Measurements from ENCODE around the gene CFAP74. TPM values are rescaled to one million over a fixed set of nuclear protein-coding genes. Genes with fewer than 3 reads are reported as not detected.

CFAP74 gene
- total RNA-seq, 1 donor from 2014 or later: not detected

DNA sequence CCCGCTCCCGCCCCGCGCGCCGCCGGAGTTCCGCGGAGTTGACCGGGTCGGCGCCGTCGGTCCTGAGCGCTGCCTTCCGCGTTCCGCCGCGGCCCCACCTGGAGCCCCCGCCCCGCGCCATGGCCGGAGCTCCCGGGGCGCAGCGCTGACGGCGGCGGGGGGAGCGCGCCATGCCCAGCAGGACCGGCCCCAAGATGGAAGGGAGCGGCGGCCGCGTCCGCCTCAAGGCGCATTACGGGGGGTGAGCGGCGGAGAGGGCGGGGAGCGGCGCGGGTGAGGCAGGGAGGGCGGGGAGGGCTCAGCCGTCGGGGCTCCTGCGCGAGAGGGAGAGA lies 46.8 kb upstream of the CFAP74 start:
- TF ChIP-seq, protein P1, sequence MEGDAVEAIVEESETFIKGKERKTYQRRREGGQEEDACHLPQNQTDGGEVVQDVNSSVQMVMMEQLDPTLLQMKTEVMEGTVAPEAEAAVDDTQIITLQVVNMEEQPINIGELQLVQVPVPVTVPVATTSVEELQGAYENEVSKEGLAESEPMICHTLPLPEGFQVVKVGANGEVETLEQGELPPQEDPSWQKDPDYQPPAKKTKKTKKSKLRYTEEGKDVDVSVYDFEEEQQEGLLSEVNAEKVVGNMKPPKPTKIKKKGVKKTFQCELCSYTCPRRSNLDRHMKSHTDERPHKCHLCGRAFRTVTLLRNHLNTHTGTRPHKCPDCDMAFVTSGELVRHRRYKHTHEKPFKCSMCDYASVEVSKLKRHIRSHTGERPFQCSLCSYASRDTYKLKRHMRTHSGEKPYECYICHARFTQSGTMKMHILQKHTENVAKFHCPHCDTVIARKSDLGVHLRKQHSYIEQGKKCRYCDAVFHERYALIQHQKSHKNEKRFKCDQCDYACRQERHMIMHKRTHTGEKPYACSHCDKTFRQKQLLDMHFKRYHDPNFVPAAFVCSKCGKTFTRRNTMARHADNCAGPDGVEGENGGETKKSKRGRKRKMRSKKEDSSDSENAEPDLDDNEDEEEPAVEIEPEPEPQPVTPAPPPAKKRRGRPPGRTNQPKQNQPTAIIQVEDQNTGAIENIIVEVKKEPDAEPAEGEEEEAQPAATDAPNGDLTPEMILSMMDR (IDR thresholded peaks at IDR 0.05; ENCODE audit: insufficient read depth, low read length, poor library complexity, severe bottlenecking): no peak
- Histone ChIP-seq H3K4me3 (ENCODE audit: low read depth, low read length) (peak overlapping the region; percentile 75), H3K36me3 (ENCODE audit: control insufficient read depth, insufficient read depth, low read length) (no peaks in the 10 kb centered on the region), H3K27me3 (ENCODE audit: control insufficient read depth, insufficient read depth, low read length) (no peaks in the 10 kb centered on the region)
- DNase-seq (ENCODE audit: low read depth): no peak

DNA sequence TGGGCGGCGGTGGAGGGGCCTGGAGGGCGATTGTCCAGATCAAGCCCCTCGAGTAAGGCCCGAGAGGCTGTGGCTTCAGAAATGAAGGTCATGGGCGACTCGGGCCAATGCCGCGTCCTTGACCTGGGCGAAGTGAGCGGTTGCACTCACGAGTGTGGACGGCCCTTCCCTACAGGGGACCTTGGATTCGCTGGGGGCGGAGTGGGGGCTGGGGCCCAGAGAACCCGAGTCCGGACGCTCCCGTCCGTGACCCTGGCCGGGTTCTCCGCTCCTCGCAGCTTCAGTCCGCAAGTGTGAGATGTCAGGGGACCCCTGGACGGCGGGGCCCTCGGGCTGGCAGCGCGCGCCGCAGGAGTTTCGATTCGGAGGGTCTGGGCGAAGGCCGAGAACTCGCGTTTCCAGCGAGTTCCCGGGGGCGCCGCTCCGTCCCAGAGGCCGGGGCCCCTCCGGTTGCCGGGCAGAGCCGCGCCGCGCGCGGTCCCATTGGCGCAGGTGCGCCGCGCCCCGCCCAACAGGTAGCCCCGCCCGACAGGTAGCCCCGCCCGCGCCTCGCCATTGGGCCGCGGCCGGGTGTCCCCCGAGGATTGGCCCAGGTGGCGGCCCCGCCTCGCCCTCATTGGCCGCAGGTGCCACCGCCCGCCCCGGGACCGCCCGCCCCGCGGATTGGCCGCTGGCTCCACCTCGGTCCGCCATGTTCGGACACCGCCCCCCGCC lies 46.3 kb upstream of the CFAP74 start, which contains the start of gene PRKCZ:
TSS of gene PRKCZ (plus strand) at position 694 of the 714 bp plus-strand sequence. CDS start 220 bp downstream, outside the sequence.
- DNase-seq (ENCODE audit: low read depth): peak; percentile 56
- H3K27me3 ChIP-seq (ENCODE audit: control insufficient read depth, insufficient read depth, low read length): no peaks in the 10 kb centered on the region
- TF ChIP-seq, protein P1 (IDR thresholded peaks at IDR 0.05; ENCODE audit: insufficient read depth, low read length, poor library complexity, severe bottlenecking): no peak
- H3K36me3 ChIP-seq (ENCODE audit: control insufficient read depth, insufficient read depth, low read length): no peaks in the 10 kb centered on the region
- peak within 1 kb of the TSS; percentile 75 for H3K4me3 ChIP-seq (ENCODE audit: low read depth, low read length)

DNA sequence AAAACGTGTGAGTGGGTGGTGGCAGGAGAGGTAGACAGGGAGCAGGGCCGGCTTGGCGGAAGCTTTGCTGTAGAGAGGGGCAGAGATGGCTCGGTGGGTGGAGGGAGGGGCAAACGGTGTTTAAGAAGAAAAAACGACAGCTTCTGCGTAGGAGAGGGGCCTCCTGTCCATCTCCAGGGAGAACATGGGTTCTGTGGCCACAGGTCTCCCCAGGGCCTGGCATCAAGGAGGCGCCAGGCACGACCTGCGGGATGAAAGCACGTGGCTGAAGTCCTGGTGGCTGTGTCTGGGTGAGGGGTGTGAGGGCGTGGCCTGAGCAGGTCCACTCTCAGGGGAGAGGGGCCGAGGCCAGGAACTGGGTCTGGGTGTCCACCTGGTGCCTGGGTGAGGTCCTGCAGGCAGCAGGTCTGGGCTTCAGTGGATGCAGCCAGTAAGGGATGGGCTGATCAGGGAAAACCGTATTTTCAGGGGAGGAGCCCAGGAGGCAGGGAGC lies 45.7 kb upstream of the CFAP74 start:
- no peak for DNase-seq (ENCODE audit: low read depth)
- H3K4me3 ChIP-seq (ENCODE audit: low read depth, low read length): peak overlapping the region; percentile 60
- peaks cover 2% of the 10 kb centered on the region for H3K27me3 ChIP-seq (ENCODE audit: control insufficient read depth, insufficient read depth, low read length)
- TF ChIP-seq, protein P1 (IDR thresholded peaks at IDR 0.05; ENCODE audit: insufficient read depth, low read length, poor library complexity, severe bottlenecking): peak; percentile 54
- no peaks in the 10 kb centered on the region for H3K36me3 ChIP-seq (ENCODE audit: control insufficient read depth, insufficient read depth, low read length)

DNA sequence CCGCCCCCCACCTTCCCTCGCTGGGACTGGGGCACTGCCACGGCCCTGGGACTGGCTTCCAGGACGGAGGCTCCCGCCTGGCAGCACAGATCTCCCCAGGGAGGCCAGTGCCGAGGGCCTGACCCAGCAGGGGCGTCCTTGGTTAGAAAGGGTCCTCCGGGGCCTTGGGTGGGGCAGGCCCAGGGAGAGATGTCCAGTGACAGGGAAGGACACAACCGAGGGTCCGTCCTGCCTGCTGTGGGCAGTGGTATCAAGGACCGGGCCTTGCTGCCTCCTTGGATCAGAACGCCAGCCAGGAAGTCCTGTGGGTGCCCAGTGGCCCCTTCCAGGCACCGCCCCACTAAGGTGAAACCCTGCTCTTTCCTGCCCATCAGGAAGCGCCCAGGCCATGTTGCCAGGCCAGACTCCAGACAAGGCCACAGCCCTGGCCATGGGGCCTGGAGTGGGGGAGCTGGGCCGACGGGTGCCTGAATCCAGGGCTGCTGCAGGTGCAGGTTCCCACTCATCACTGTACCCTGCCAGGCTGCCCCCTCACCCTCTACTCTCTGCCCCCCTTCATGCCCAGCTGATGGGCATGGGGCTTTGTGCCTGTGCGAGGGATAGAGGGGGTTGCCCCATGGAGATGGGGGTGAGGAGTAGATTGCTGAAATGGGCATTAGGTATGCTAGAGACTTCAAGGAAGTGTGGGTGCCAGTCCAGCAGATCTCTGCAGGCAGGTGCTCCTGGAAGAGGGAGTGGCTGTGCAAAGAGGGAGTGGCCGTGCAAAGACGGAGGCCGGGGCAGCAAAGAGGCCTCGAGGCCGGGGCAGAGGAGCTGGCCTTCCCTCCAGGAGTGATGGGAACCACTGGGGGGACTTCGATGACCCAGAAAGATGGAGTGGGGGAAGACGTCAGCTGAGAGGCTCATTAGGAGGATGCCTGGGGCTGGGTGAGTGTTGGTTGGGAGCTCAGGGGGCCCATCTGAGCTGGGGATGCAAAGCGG lies 44.5 kb upstream of the CFAP74 start:
- H3K27me3 ChIP-seq (ENCODE audit: control insufficient read depth, insufficient read depth, low read length): peaks cover 6% of the 10 kb centered on the region
- H3K4me3 ChIP-seq (ENCODE audit: low read depth, low read length): no peak overlapping the region
- no peaks in the 10 kb centered on the region for H3K36me3 ChIP-seq (ENCODE audit: control insufficient read depth, insufficient read depth, low read length)
- no peak for DNase-seq (ENCODE audit: low read depth)
- TF ChIP-seq, protein P1 (IDR thresholded peaks at IDR 0.05; ENCODE audit: insufficient read depth, low read length, poor library complexity, severe bottlenecking): no peak

DNA sequence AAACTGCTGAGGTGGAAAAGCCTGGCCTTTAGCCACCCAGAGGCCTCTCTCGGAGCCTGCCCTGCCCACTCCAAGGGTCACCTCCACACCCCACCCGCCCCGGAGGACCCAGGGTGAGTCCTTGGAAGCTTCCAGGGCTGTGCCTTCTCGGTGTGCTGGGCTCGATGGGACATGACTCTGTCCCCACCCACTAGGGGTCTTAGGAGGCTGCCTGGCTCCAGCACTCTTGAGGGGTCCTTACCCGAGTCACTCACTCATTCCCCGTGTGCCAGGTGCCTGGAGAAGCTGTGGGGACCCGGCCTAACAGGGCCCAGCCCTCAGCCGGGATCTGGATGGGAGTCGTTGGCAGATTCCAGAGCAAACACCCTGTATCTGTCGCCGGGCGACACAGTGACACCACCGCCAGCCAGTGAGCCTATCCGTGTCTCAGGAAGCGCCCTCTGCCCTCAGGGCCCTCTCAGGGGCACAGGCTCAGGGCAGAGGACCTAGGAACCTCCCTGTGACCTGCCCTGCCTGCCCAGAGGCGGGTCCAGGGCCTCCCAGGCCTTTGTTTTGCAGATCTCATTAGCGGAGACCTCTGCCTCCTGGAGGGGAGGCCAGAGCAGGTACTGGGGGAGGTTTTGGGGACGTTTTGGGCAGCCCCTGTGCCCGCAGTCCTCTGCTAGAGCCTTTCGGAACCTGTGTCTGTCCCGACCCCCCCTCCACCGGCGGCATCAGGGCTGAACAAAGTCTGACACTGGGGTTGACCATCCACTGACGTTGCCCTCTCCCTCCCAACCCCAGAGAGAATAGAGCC lies 43.6 kb upstream of the CFAP74 start:
- Histone ChIP-seq H3K4me3 (ENCODE audit: low read depth, low read length) (no peak overlapping the region), H3K27me3 (ENCODE audit: control insufficient read depth, insufficient read depth, low read length) (peaks cover 7% of the 10 kb centered on the region), H3K36me3 (ENCODE audit: control insufficient read depth, insufficient read depth, low read length) (no peaks in the 10 kb centered on the region)
- TF ChIP-seq, protein P1 (IDR thresholded peaks at IDR 0.05; ENCODE audit: insufficient read depth, low read length, poor library complexity, severe bottlenecking): no peak
- DNase-seq (ENCODE audit: low read depth): no peak

Data from kidney epithelial cell (primary cell).